A673 (cell line): ENCODE results near the gene LIF.

ENCODE experiments used
- CTCF ChIP-seq: fragments of 300-800, 200-600 bp; sonication (generic); conservative IDR thresholded peaks from 2 replicates; pipeline ENCODE4 v1.5.1; 2017; ENCODE audit warnings: low read depth, mild to moderate bottlenecking, antibody characterized with exemption, low read length, moderate library complexity, mixed read lengths
- EZH2 ChIP-seq: fragments of 200-600 bp; sonication (generic); IDR thresholded peaks from 2 replicates; pipeline ENCODE4 v1.6.1; 2017; ENCODE audit warnings: borderline replicate concordance, low read depth, mild to moderate bottlenecking, mixed read lengths, antibody characterized with exemption, low read length; ENCODE audit not compliant: poor library complexity, severe bottlenecking

- TF ChIP-seq CTCF (peak; percentile 94), EZH2 (no peak)
Measured at GRCh38 chr22:30262917-30263741, 16.6 kb upstream of the LIF start.
